ENCODE results near the gene PGBD5. TPM values are rescaled to one million over a fixed set of nuclear protein-coding genes. Genes with fewer than 3 reads are reported as not detected.

The PGBD5 gene
- total RNA-seq, 1 donor from 2014 or later, result 19.7 TPM

Other genes starting within 250 kb of the PGBD5 start
- 38.2 and 40.2 TPM in 2 replicates for gene COG2, start 216.1 kb upstream of the PGBD5 start, total RNA-seq